Stimulated activated CD8-positive, alpha-beta memory T cell treated with anti-CD3 and anti-CD28 coated beads, Interleukin-4, amount 100 ng/mL, for 1 hour (primary cell): ENCODE data around the gene CEACAM3.
A peak's percentile ranks its signal among the peaks of the same experiment; 100 is the strongest.

Experiments used
- DNase-seq, 2 donors: peaks; one replicate each; pipeline ENCODE4 v3.0.0-alpha.2; 2020; ENCODE audit warnings: low read depth in 2 of 2, low spot score in 1 of 2

The CEACAM3 gene

DNA sequence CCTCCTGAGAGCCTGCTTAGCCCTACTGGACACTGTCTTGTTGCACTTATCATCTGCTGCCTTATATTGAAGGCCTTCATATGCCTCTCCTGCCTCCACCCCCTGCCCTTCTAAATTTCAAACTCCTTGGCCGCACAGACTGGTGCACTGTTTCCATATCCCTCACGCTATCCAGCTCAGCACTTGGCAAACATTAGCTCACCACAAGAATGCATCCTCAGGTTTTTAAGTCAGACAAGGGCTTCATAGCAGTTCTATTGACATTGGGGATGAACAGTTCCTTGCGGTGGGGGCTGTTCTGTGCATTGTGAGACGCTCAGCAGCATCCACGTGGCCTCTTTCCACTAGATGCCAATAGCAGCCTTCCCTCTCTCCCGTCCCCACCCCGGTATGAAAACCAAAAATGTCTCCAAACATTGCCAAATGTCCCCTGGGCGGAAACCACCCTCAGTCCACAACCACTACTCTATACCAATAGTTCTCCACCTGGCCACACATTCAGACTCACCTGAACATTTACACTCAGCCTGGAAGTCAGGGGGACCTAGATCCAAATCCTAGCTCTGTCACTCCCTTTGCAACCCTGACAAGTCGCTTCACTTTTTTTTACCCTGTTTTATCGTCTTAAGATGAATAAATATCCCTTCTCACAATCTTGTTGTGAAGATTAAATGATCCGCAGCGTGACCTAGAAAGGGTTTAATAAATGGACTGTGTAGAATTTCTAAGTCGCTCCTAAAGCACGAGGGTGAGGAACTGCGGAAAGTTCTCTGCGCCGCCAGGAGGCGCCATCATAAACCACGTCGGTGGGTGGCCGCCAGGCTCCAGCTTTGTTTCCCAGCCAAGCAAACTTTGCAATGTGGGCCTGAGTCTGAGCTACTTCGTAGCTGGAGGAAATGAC lies 3.6 kb upstream of the CEACAM3 start:
- DNase-seq: peak in 1 of 2 donors; percentile 28

DNA sequence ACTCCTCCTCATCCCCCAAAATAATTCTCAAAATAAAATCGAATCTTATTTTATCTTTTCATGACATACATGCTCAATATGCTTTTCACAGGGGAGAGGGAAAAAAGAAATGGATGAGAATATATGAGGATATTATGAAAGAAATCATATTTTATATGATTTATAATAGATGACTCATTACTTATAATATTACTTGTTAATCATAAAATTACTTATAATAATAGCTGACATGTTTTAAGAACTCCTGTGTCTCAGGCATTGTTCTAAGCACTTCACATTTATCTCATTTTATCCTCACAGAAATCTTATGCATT lies 3.0 kb upstream of the CEACAM3 start:
- DNase-seq: no peak

DNA sequence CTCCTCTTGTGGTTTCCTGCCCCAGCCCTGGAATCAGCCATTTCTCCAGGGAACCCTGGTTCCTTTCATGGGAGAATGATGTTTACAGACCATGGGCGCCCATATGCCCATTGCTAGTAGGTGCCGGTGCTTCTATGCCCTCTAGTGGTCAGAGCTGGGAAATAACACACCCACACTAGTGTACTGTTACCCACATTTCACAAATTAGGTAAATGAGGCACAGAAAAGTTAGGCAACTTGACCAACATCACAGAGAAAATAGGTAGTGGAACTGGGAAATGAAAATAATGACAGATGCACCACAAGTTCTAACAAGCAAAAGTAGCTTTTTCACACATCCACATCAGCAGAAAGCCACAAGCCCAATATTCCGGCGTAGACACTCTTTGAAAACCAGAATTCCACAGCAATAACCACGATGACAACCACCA lies 1.3 kb upstream of the CEACAM3 start:
- DNase-seq: peak; percentile 27 to 32

DNA sequence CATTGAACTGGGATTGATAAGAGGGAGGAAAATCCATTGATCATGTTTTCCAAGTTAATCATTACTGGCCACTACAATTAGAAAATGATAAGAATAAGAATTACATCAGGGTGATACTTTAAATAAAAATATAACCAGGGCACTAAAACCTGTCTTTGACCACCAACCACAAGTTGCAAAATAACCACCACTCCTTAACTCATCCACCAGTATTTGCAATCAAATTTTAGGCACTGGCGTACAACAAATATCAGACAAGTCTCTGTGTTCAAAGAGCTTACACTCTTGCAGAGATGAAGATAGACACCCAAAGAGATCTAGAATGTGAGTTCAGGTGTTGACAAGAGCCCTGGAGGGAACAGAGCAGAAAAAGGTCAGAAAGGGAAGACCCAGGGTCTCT lies 514 bp downstream of the CEACAM3 start:
- no peak for DNase-seq

DNA sequence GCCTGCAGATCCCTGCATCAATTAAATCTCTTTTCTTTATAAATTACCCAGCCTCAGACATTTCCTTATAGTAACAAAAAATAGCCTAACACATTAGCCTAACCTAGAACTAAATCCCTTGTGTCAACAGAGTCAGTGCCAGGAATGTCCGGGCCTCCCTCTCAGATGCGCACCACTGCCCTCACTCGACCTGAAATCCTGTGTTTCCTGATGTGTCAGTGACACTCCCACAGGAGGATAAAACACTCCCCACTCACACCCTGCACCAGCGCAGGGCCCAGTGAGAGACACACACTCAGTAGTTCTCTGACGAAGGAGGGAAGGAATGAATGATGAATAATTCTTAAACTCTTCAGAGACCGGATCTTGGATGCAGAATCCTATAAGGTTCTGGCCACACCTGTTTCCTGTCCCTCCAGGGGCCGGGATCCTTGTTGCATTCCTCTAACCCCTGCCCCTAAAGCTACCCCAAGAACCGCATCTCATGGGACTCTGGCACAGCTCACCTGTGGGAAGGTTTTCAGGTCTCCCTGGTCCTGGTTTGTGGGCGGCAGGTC lies 3.1 kb downstream of the CEACAM3 start:
- no peak for DNase-seq

DNA sequence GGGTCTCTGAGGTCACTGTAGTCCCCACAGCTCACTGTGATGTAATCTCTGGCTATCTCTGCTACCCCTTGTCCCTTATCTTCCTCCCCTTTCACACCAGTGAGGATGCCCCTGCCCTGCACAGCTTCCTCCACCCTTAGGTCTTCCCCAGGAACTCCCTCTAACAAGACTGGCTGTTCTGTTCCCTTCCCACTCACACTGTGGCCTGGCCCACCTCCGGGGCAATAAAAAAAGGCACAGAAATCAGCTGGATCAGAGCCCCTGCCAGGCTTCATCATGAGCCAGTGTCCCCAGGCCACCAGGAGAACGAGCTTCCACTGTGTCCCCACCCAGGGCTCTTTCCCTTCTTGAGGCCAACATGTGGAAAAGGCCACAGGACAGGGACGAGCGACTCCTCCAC lies 4.6 kb downstream of the CEACAM3 start:
- no peak for DNase-seq

DNA sequence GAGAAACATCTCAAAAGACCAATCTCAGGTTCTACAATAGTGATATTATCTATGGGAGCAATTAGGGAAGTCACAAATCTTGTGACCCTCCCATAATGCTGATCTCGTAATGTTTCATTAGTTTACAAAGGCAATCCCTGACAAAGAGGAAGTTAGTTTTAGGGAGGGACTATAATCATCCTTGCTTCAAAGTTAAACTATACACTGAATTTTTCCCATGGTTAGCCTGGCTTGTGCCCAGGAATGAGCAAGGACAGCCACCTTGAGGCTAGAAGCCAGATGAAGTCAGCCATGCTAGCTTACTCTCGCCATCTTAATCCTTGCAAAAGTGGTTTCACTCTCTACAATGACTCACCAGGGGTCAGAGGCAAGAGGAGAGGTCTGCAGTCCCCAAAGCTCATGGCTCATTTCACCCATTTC lies 5.4 kb downstream of the CEACAM3 start:
- no peak for DNase-seq

DNA sequence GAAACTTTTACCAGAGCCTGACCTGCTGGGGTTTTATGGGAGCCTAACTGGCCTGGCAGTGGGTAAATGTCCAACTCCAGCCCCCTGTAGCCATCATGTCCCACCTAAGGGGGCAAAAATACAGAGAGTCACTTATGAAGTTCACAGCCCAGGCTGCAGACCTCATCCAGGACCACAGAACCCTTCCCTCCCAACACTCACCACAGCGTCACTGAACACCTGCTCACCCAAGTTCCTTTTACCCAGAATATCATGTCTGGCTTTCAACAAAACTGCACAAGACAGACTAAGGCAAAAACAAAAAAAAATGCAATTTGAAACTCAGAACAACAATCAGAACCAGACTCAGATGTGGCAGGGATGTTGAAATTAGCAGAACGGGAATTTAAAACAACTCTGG lies 6.4 kb downstream of the CEACAM3 start:
- no peak for DNase-seq

DNA sequence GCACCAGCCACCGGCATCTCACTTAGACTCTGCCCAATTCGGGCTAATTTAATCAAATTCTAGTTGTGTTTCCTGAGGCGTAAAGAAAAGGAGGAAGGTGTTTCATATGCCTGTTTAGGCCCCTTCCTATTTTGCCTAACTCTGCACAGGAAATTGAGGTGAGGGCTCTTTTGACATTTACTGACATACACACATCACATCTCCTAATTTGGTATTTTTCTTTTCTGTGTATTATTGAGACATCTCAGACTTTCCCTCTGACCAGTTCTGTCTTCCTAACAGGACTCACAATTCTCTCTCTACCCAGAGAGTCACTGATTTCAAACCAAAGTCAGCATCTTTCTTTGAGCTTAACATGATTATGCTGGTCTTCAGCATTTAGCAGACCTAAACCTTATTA lies 7.9 kb downstream of the CEACAM3 start:
- no peak for DNase-seq

DNA sequence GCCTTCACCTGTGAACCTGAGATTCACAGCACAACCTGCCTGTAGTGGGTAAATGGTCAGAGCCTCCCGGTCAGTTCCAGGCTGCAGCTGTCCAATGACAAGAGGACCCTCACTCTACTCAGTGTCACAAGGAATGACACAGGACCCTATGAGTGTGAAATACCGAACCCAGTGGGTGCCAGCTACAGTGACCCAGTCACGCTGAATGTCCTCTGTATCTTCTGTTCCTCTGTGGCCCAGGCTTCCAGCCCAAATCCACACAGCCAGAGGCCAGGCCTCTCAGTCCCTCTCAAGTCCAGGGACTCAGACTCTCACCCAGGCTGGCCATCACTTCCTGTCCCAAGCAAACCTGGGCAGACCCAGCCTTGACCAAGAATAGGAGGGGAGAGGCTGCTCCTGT lies 10.8 kb downstream of the CEACAM3 start:
- DNase-seq: no peak

DNA sequence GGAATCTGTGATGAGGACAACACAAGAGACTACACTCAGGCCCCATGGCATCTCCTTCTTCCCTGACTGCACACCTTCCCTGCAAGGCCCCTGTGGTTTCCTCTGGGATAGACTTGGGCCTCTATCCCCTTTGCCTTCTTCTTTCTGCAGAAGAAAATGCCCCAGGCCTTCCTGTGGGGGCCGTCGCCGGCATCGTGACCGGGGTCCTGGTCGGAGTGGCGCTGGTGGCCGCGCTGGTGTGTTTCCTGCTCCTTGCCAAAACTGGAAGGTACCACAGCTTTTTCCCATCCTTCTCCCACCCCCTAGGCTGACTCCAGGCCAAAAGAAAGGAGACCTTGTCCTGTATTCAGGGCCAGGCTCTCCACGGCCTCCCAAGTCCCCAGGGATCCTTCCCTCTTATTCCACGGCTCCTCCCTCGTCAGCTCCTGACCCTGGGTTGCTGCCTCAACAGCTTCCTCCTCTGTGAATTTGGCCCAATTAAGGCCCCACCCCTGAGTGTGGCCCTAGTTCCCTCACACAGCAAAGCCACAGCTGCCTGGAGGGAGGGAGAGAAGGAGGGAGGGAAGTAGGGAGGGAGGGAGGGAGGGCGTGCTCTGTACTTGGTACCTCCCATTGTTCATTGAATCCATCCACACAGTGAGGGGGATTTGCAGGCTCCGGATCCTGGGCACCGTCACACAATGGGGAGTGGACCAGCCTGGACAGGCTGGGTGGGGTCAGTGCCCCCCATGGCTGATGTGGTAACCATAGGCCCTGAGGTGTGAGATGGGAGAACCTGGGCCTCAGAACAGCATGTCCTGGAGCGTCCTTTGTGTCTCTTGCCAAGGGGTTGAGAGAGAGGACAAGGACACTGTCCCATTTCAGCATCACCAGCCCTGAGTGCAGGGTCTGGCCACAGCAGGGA lies 12.5 kb downstream of the CEACAM3 start:
- no peak for DNase-seq

DNA sequence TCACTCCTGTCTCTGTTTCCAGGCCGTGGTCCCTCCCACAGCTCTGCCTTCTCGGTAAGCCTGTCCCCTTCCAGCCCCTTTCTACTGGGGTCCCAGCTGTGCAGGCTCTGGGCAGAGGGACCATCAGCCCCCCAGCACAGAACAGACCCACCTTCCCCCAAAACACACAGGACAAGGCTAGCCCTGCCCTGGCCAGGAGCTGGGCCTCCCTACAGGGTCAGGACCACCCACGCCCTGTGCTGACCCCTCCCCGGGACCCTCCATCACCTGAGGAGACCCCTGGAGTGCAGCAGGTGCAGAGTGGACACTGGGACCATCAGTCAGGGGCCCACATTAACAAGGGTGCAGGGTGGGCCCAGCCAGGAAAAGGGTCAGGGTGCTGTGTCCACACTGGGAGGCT lies 13.9 kb downstream of the CEACAM3 start:
- DNase-seq: no peak

DNA sequence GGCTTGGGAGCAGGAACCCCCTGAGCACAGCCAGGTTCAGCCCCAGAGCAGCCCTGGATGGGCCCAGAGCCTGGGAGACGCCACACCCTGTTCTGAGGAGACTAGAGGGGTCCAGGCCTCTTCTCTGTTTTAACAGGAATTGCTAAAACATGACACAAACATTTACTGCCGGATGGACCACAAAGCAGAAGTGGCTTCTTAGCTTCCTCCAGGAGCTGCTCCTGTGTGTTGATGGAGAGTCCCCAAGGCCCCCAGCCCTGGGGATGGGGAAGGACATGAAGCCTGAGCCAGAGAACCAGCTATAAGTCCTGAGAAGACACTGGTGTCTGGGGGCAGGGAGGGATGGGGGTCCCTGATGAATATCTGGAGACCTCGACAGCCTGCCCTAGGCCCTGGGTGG lies 14.6 kb downstream of the CEACAM3 start:
- DNase-seq: no peak

DNA sequence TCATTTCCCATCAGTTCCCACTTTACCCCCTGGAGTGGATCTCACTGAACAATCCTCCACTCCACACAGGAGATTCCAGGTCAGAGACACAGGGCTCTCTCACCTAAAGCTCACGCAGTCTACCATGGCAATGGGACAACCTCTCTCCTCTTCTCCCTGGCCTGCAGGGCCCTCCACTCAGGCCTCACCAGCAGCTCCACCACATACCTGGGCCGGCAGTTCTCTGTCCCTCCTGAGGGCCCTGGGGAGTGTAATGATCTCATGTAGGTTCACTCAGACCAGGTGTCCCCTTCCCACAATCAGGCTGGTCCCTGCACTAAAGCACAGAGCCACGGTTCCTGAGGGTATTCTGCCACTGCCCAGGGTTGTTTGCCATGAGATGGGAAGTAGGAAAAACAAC lies 15.6 kb downstream of the CEACAM3 start:
- DNase-seq: no peak

DNA sequence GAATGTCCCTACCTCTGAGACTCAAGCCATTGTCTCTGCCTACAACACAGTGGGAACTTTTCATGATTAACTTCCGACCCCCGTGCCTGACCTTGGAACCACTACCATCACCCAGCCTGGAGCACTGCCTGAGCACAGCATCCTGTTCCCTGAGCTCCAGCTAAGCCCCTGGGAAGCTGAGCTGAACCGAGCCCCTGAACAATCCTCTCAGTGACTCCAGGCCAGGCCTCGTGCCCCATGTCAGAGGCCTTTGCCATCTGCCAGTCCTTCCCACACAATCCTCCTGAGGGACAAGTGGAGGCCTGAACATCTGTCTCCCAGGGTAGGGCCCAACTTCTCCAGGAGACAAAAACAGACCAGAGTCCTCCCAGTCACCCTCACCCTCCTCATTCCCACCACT lies 17.5 kb downstream of the CEACAM3 start:
- DNase-seq: no peak

DNA sequence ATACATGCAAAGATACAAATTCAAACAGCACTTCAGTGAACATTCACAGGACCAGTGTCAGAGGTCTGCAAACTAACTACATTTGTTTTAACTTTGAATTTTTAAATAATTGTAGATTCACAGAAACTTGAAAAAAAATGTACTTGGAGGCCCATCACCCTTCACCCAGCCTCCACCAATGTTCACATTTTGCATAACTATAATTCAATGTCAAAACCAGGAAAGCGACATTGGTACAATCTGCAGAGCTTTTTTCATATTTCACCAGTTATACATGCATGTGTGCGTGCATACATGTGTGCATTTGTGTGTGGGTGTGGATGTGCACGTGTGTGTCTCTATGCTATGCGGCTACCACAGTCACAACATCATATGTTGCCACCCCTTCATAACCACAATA lies 18.9 kb downstream of the CEACAM3 start:
- no peak for DNase-seq

DNA sequence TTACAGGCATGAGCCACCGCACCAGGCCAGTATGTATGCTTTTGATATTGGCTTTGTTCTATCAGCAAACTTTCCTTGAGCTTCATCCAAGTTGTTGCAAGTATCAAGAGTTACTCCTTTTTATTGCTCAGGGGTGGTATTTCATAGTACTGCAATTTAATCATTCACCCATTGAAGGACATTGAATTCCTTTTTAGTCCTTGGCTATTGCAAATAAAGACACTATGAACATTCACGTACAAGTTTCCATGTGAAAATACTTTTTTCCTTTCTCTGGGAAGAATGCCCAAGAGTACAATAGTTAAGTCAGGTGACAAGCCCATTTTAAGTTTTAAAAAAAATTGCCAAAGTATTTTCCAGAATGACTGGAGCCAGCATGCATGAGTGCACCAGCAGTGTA lies 20.4 kb downstream of the CEACAM3 start:
- no peak for DNase-seq

DNA sequence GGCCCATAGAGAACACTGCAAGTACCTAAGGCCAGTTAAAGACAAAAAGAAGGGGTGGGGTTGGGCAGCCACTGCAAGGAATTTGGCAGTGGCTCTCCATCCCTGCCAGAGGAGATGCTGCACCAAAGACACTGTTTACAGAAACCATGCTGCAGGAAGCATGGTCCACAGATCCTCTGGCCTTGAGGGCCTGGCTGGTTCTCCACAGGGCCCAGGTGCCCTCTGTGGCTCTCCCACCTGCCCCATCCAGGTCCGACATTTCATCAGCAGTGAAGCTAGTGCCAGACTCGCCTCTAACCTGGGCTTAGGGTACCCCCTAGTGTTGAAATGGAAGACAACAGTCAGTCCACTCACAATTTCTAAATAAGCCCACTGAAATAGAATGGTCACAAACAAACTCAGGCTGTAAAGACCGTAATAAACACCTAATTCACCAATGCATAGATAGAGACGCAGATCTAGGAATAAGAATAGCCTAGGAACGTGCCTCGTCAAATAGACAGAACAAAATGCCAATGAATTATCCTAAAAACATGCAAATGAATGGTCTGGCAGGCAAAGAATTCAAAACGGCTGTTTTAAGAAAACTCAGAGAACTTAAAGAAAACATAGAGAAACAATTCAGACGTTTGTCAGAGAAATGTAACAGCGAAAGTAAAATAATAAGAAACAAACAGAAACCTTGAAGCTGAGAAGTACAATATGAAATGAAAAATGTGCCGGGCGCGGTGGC lies 24.8 kb downstream of the CEACAM3 start:
- DNase-seq: no peak

DNA sequence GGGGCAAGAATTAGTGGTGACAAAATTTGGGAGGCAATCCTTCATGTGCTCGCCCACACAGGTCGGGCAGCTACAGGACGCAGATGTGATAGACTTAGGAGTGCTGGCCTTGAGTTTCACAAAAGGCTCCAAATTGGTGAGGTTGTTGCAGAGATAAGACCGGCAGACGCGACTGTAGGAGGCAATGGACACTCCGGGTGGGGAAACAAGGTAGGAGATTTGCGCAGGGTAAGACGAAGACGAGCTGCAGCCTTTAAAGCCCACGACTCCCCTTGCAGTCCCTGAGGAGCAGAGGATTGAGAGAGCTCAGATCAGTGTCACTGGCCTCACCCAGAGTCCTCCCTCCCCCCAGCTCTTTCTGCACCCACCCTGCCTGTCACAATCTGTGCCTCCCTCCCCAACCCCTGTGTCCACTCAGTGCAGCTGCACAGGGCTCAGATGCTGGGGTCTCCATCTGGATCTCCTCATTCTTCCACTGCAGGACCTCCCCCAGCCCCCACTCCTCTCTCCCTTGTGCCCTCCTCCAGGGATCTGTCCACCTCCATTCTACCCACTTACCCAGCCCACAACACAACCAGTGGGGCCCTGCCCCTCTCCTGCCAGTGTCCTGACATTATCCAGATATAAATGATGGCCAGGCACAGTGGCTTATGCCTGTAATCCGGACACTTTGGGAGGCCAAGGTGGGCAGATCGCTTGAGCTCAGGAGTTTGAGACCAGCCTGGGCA lies 41.8 kb downstream of the CEACAM3 start:
- no peak for DNase-seq

DNA sequence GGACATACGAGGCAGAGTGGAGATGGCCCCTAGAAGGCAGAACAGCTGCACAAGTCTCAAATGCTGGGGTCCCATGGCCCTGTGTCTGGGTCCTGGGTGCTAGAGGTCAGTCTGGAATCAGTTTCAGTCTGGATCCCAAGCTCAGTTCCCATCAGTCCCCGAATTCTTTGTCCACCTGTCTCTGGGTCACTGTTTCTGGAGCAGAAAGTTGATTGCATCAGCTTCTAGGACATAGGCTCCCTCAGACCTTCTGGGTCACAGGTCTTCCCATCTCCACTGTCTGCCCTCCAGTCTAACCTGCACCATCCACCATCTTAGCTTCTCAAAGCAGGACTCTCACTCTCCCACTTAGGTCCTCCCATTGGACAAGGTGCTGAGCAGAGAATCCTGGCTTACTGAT lies 42.8 kb downstream of the CEACAM3 start:
- DNase-seq: no peak

DNA sequence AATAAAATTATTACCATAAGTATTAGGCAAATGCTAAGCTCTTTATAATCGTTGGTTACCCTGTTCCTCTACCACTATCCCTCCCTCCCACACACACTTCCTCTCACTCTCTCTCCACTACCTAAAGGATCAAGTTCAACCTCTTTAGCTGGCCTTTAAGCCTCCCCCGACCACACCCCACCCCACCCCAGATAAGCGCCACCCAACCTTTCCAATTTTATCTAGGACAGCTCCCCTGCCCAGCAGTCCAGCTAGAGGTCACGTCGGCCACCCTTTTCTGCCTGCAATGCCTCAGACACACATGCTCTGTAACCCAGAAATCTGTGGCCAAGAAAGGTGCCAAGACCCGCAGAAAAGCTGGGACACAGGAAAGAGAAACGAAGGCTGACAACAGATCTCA lies 47.0 kb downstream of the CEACAM3 start:
- DNase-seq: no peak
